ENCODE measurements around the gene CD82.

Gene CD82

DNA sequence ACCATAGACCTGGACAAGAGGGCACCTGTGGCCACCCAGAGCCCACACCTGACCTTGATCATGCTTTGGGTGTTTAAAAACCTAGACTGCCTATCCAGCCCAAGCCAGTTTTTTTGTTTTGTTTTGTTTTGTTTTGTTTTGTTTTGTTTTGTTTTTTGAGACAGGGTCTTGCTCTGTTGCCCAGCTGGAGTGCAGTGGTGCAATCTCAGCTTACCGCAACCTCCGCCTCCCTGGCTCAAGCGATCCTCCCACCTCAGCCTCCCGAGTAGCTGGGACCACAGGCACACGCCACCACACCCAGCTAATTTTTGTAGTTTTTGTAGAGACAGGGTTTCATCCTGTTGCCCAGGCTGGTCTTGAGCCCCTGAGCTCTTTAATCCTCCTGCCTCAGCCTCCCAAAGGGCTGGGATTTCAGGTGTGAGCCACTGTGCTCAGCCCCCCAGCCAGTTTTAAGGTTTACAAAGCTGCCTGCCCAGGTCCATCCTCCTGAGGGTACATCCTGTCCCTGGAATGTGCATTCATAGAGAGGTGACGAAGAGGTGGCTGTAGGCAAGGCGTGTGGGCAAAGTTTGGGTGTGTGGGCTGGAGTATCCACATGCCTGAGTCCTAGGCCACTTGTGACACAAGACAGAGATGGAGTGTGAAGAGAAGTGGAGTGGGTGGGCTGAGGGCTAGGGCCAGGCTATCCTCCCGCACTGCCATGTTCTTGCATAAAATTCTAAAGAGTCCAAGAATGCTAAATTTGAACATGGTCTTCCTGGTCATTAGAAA is 3.3 kb upstream of the CD82 start:
- no peak for FAIRE-seq

DNA sequence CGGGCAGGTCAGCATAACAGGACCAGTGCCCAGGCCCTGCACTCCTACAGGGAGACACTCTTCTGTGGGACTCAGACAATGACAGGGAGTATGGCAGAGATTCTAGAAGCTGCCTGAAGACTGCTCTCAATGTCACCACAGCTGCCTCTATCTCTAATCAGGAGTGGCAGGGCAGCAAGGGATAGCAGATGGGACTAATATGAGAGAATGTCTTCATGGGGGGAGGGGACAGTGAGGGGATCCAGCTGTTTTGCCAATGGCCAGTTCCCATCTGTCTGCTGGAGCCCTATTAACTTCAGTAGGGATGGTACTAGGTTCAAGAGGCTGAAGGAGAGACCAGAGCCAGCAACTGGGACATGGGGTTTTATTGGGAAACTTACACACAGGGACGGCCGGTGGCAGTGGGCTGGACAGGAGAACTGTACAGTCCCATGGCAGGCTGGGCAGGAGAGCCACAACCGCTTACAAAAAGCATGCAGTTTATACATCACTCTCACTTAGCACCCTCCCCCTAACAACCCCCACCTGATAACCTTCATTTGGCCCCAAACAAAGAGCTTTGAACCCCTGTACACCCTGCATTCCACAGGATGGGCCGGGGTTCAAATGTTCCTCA is 2.5 kb upstream of the CD82 start:
- no peak for FAIRE-seq

- no peak for FAIRE-seq
Measured at GRCh38 chr11:44563711-44564110, 1.8 kb upstream of the CD82 start.

DNA sequence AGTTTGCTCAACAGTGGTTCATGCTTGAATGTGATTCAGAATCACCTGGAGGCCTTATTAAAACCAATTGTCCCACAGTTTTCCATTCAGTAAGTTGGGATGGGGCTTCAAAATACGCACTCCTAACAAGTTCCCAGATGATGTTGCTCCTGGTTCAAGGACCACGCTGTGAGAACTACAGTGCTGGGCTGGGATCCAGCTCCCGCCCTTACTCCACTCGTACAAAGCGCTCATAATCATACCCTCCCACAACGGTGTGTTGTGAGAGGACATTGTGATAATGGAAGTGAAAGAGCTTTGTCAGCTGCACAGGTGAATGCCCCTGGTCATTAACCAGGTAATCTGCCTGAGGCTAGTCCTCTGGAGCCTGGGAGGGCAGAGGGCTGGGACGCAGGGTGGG is 1.3 kb upstream of the CD82 start:
- no peak for FAIRE-seq

DNA sequence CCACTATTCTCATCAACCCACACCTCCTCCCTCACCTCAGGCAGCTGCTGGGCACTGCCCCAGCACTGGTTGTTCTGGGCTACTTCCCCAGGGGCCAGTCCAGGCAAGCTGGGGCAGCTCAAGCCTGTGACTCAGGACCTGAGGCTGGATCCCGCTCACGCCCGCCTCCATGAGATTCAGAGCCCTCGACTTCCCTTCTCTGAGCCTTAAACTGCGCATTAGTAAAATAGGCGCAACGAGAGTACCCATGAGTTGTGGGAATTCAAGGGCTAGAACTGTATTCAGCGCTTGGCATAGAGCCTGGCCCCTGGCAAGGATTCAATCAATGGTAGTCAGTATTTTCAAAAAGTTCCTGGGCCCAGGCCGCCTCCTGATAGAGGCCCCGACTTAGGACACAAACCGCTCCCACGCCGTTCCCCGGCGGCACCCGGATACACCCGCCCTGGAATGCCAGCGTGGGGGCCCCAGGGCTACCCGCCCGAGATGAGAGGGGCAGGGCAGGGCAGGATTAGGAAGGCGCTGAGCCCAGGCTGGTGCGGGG is 723 bp upstream of the CD82 start:
- no peak for FAIRE-seq

GRCh38 chr11:44565953-44566949 is 788 bp downstream of the CD82 start:
- no peak for FAIRE-seq

GRCh38 chr11:44566952-44567875 is 1.8 kb downstream of the CD82 start:
- FAIRE-seq = no peak

DNA sequence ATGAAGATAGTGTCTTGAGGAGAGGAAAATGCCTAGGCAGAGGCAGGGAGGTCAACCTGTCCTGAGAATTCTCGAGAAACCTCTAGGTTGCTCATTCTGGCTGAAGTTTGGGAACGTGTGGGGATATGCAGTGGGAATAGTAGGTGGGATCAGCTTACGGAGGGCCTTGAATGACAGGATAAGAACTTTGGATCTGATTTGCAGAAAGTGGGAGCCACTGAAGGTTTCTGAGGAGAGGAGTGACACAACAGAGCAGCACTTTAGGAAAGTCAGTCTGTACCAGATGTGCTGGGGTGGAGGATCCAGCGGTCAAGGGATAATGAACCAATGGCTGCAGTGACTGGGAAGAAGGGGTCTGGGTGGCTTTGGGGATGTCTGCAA is 2.4 kb downstream of the CD82 start:
- FAIRE-seq = no peak

DNA sequence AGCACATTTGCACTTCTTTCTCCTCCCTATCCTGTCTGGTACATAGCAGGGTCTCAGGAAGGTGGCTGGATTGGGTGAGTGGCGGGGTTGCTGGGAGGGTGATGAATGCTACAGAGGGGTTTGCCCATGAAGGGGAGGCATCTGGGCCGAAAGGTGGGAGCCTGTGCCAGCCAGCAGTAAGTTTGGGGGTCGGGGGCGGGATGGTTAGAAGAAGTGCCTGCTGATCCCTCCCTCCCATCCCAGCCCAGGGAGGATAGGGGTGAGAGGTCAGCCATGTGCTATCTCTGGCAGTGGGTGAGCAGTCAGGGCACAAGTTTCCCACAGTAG is 2.8 kb downstream of the CD82 start:
- FAIRE-seq = no peak

DNA sequence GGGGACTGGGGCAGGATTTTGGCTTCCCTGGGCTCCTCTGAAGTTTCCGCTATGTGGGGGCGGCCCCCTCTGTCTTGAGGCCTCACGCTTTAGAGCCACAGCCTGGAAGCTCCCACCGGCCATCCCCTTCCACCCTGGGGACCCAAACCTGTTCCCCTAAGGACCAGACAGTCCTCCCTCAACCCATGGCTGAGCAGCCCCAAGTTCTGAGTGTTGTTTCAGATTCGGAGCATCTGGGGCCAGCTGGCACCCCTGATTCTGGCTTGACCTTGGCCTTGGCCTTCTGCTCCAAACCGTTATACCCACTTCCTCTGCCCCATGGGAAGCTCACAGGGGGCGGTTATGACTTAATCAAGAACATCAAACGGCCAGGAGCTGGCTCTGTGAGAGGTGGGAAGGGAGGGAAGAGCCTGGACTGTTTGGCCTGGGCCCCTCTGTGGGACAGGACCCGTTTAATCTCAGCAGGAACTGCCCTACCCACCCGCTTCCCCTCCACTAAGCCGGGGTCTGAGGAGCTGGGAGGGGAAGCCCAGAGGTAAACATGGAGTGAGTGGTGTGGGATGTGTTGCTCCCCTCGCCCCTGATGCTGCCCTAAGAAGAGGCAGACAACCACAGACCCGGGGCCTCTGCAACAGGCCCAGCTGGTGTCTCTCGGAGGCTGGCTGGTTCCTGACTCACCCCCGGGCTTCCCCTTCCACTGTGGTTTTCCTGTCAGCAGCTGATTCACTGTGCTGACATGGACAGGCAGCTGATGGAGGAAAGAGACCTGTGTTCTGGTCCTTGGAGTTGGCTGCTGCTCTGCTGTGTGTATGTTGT is 3.4 kb downstream of the CD82 start:
- FAIRE-seq = no peak

GRCh38 chr11:44570411-44571155 is 5.1 kb downstream of the CD82 start:
- no peak for FAIRE-seq

- FAIRE-seq = no peak
Measured at GRCh38 chr11:44571871-44572270, 6.4 kb downstream of the CD82 start.

DNA sequence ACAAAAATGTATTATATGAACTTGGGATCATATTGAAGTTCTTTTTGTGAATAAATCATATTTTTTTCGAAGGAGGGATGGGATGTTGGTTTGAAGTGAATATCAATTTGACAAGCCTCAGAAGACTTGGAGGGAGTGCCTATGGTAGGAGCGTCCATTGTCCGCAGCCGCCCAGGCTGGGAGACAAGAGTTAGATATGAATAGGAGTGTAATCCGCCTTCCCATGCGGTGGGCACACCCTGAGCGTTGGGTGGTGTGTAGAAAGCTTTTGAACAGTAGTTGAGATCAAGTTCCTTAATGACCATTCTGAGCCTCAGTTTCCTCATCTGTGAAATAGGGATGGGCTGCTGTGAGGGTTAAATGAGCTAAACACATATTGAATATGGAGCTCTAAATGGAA is 7.0 kb downstream of the CD82 start:
- FAIRE-seq = no peak

DNA sequence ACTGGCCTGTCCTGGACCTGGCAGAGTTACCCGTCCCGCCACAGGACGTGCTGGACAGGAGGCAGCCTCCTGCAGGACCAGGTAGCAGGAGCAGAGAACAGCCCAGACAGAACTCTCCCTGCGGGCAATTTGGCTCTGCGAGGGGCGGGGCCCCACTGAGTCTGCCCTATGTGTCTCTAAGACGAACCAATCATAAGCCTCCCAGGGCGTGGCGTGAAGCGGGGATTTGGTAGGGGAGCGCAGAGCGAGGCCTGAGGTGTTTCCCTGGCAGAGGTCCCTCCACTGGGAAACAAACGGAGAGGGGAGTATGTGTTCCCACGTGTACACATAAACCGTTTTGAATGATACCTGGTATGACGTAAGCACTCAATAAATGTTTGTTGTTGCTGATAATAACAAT is 7.4 kb downstream of the CD82 start:
- no peak for FAIRE-seq

- FAIRE-seq = no peak
Measured at GRCh38 chr11:44573333-44573732, 7.9 kb downstream of the CD82 start.

- no peak for FAIRE-seq
Measured at GRCh38 chr11:44574610-44575287, 9.3 kb downstream of the CD82 start.

DNA sequence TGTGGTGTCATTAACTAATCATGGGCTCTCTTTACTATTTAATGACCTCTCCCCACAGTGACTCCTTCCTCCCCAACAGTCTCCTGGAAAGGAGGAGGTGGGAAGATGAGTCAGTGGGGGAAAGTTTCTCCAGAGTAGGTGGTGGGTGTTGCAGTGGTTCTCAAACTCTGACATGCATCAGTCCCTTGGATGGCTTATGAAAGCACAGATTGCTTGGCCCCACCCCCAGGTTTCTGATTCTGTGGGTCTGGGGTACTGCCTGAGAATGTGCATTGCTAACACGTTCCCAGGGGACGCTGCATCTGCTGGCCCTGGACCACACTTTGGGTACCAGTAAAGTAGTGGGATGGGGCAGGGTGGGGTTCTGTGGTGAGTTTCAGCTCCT is 9.8 kb downstream of the CD82 start:
- no peak for FAIRE-seq

DNA sequence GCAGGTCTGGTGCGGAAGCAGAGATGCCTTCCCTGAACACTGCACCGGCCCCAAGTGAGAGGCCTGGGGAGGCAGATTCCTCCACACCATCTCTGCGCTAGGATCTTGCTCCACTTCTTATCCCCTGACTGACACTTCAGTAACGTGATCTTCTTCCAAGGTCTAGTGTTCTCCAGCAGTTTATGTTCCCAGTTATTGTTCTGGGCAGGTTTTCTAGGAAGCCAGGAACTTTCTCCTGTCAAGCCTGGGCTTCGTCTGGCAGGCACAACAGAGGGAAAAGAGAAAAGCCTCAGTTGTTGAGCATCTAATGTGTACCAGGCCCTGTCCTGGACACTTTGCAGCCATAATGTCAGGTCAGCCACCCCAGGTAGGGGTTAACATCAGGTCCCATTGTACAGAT is 10.5 kb downstream of the CD82 start:
- FAIRE-seq = no peak

DNA sequence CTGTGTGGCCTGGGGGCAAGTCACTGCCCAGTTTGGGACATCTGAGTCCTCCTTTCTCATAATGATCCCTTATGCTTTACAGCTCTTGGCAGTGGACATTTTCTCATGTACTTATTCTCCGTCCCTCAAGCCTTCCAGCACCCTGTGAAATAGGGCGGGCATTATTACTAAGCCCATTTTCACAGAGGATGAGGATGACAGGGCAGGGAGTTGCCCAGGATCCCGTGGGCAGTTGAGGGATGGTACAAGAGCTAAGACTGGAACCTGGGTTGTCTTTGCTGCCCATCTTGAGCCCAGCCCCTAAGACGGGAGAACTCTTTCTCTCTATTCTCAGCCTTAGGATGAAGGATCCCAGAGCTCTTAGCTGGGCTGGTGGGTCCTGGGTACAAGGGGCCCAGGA is 11.2 kb downstream of the CD82 start:
- no peak for FAIRE-seq

DNA sequence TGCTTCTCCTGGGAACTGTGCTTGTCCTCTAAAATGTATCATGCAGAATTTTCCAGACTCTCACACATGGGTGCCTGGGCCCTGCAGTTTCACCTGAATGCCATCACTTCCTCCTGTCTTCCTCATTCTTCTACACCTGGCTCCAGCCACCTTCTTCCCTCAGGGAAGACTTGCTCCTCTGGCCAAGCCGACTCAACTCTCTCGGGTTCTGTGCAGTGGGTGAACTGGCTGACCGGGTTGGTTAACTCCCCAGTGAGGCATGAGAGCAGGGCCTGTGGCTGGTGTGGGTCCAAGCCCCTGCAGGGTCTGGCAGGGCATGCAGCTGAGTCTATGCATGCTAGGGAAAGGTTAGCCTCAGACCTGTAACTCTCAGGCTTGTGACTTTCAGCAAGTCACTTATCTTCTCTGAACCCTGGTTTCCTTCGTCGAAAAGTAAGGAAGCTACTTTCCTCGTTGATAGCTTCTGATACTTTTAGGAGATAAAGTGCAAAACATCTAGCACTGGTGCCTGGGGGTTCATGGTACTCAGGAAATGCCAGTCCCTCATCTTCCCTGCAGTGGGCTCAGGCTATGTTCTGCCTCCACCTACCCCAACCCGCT is 11.9 kb downstream of the CD82 start:
- FAIRE-seq = no peak

Data from colon (tissue), 2 donors.